Measurements from ENCODE around the gene TMEM238.

The TMEM238 gene

GRCh38 chr19:55419624-55420236, 35.6 kb upstream of the TMEM238 start:
- Histone ChIP-seq H3K27ac (ENCODE audit: low read depth, low read length) (no peak overlapping the region), H3K9me2 (replicated peaks; ENCODE audit: control insufficient read depth, low read length) (no peaks in the 10 kb centered on the region), H3K4me1 (ENCODE audit: control insufficient read depth, low read length) (peaks cover 5% of the 10 kb centered on the region), H3F3A (ENCODE audit: control insufficient read depth, insufficient read depth) (no peaks in the 10 kb centered on the region), H3K4me3 (ENCODE audit: low read length) (no peak overlapping the region), H3K27me3 (ENCODE audit: control insufficient read depth, low read length) (peaks cover 3% of the 10 kb centered on the region; the same call in 1 of the 2 replicates), H3K36me3 (ENCODE audit: control insufficient read depth, low read length) (no peaks in the 10 kb centered on the region), H4K20me1 (ENCODE audit: control insufficient read depth, insufficient read depth, low read depth, low read length) (no peaks in the 10 kb centered on the region), H3K79me2 (ENCODE audit: control insufficient read depth, low read length) (no peaks in the 10 kb centered on the region), H3K9me3 (ENCODE audit: control insufficient read depth, insufficient read depth, low read length) (0 out of 2 replicates have a peak, but pooled peaks cover 6% of the 10 kb centered on the region), H3K4me2 (ENCODE audit: low read length) (no peak overlapping the region)
- TF ChIP-seq EZH2phosphoT487 (IDR thresholded peaks at IDR 0.05; ENCODE audit: borderline replicate concordance, low read length) = no peak
- no peak for TF ChIP-seq CTCF (IDR thresholded peaks at IDR 0.05; ENCODE audit: low read depth, low read length, poor library complexity, severe bottlenecking)

- Histone ChIP-seq H3K4me3 (ENCODE audit: low read length) (no peak overlapping the region), H3K79me2 (ENCODE audit: control insufficient read depth, low read length) (no peaks in the 10 kb centered on the region), H3K9me2 (replicated peaks; ENCODE audit: control insufficient read depth, low read length) (no peaks in the 10 kb centered on the region), H3K36me3 (ENCODE audit: control insufficient read depth, low read length) (no peaks in the 10 kb centered on the region), H4K20me1 (ENCODE audit: control insufficient read depth, insufficient read depth, low read depth, low read length) (no peaks in the 10 kb centered on the region), H3F3A (ENCODE audit: control insufficient read depth, insufficient read depth) (no peaks in the 10 kb centered on the region), H3K4me1 (ENCODE audit: control insufficient read depth, low read length) (peaks cover 5% of the 10 kb centered on the region), H3K27ac (ENCODE audit: low read depth, low read length) (no peak overlapping the region), H3K9me3 (ENCODE audit: control insufficient read depth, insufficient read depth, low read length) (0 out of 2 replicates have a peak, but pooled peaks cover 6% of the 10 kb centered on the region), H3K27me3 (ENCODE audit: control insufficient read depth, low read length) (peaks cover 3% of the 10 kb centered on the region; the same call in 1 of the 2 replicates), H3K4me2 (ENCODE audit: low read length) (no peak overlapping the region)
- no peak for TF ChIP-seq EZH2phosphoT487 (IDR thresholded peaks at IDR 0.05; ENCODE audit: borderline replicate concordance, low read length)
- no peak for TF ChIP-seq CTCF (IDR thresholded peaks at IDR 0.05; ENCODE audit: low read depth, low read length, poor library complexity, severe bottlenecking)
Measured at GRCh38 chr19:55419103-55419502, 35.0 kb upstream of the TMEM238 start.

- Histone ChIP-seq H3K4me2 (ENCODE audit: low read length) (no peak overlapping the region), H3K4me3 (ENCODE audit: low read length) (no peak overlapping the region)
- TF ChIP-seq EZH2phosphoT487 (IDR thresholded peaks at IDR 0.05; ENCODE audit: borderline replicate concordance, low read length) (no peak), CTCF (IDR thresholded peaks at IDR 0.05; ENCODE audit: low read depth, low read length, poor library complexity, severe bottlenecking) (peak; percentile 87)
Measured at GRCh38 chr19:55418185-55418584, 34.1 kb upstream of the TMEM238 start.

More at GRCh38 chr19:55418185-55418584, 34.1 kb upstream of the TMEM238 start:
- Histone ChIP-seq H4K20me1 (ENCODE audit: control insufficient read depth, insufficient read depth, low read depth, low read length) (no peaks in the 10 kb centered on the region), H3K79me2 (ENCODE audit: control insufficient read depth, low read length) (no peaks in the 10 kb centered on the region), H3F3A (ENCODE audit: control insufficient read depth, insufficient read depth) (no peaks in the 10 kb centered on the region), H3K9me2 (replicated peaks; ENCODE audit: control insufficient read depth, low read length) (no peaks in the 10 kb centered on the region), H3K27ac (ENCODE audit: low read depth, low read length) (no peak overlapping the region), H3K9me3 (ENCODE audit: control insufficient read depth, insufficient read depth, low read length) (0 out of 2 replicates have a peak, but pooled peaks cover 6% of the 10 kb centered on the region), H3K4me1 (ENCODE audit: control insufficient read depth, low read length) (peaks cover 5% of the 10 kb centered on the region), H3K36me3 (ENCODE audit: control insufficient read depth, low read length) (no peaks in the 10 kb centered on the region), H3K27me3 (ENCODE audit: control insufficient read depth, low read length) (peaks cover 3% of the 10 kb centered on the region; the same call in 1 of the 2 replicates)

All from DOHH2 (cell line).